Large intestine (tissue), 3 donors: Measurements from ENCODE around the gene ATP4A. TPM values are rescaled to one million over a fixed set of nuclear protein-coding genes. Genes with fewer than 3 reads are reported as not detected.

Experiments used
- DNase-seq, 2 donors: peaks; one replicate each; pipeline versions ENCODE4 v3.0.0 to v3.0.0-alpha.2; 2013
- H3K27ac ChIP-seq: one replicate; pipeline ENCODE4 v1.5.1; 2013; ENCODE audit warnings: low read length
- H3K27me3 ChIP-seq: 2 replicates; pipeline ENCODE4 v1.6.1; 2013; ENCODE audit warnings: low read length; ENCODE audit not compliant: control insufficient read depth, insufficient read depth
- H3K36me3 ChIP-seq: 2 replicates; pipeline ENCODE4 v1.6.1; 2013; ENCODE audit warnings: low read length; ENCODE audit not compliant: control insufficient read depth, insufficient read depth
- H3K4me1 ChIP-seq: one replicate; pipeline ENCODE4 v1.6.1; 2013; ENCODE audit warnings: low read length; ENCODE audit not compliant: control insufficient read depth, insufficient read depth
- H3K4me3 ChIP-seq: one replicate; pipeline ENCODE4 v1.5.1; 2013; ENCODE audit warnings: low read length
- H3K9me3 ChIP-seq: one replicate; pipeline ENCODE4 v1.6.1; 2013; ENCODE audit warnings: mild to moderate bottlenecking, low read depth, low read length, moderate library complexity; ENCODE audit not compliant: control insufficient read depth
- WGBS: methylation state at CpG from one replicate; pipeline ENCODE4 v1.1.5; 2013; ENCODE audit warnings: low lambda C conversion rate; ENCODE audit not compliant: insufficient coverage; 5-methylcytosine and 5-hydroxymethylcytosine counted together
- polyA plus RNA-seq: library from polyadenylated mRNA; unstranded; fragments of 120-200 nt; gene quantifications from one replicate; pipeline ENCODE4 v1.2.1, GENCODE V29; 2013

The ATP4A gene
- polyA plus RNA-seq, 1 donor = not detected

DNA sequence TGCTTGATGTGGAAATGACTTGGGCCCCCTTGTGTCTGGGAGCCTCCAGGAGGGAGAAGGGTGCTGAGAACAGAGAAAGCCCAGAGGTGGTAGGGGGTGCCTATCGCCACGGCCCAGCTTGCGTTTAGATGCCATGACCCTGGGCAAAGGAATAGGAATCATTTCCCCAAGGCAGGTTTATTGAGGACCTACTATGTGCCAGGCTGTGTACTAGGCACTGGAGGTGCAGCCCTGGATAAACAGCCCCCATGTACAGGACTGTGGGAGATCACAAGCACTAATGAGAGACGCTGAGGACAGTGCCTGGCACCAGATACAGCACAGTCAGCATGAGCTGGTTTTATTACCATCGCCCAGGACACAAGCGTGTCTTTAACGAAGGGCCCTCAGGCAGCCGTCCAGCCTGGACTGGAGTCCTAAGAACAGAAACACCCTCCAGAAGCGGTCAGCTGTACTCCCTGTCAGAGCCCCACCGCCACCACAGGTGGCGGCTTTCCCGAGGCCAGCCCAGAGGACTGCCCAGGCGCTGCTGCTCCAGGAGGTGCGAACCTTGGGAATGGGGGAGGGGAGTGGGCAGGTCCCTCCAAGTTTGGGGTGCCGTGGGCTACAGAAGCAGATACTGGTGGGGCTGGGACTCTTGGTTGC, 13.5 kb downstream of the ATP4A start:
- Histone ChIP-seq H3K27me3 (peaks cover 3% of the 10 kb centered on the region), H3K9me3 (no peaks in the 10 kb centered on the region), H3K4me1 (peaks cover 4% of the 10 kb centered on the region), H3K4me3 (no peak overlapping the region), H3K27ac (no peak overlapping the region), H3K36me3 (peaks cover 10% of the 10 kb centered on the region)
- DNase-seq = no peak
- WGBS = no CpG with 5 or more reads among the region's 15 CpGs

DNA sequence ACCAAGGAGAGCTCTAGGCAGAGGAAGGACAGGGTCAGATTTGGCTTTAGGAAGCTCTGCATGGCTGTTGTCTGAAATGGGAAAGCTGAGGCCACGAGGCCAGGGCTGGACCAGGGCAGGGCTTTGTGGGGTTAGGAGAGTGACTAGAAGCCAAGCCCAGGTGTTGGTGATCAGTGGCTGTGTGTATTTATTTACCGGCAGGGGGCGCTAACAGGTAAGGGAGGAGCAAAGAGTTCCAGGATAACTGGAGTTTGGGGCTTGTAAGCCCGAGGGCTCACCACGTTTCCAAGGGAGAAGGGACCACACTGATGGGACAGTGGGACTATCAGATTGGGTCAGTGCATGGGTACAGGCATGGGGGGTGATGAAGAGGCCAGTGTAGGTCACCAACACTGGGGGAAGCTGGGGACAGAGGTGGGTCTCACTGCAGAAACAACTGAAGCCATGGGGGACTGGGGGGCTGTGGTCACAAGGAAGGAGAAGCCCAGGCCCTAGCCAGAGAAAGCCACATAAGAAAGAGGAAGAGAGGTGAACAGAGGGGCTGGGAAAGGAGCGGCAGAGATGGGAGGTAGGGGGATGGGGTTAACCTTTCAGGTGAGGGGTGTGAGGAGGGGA, 14.2 kb downstream of the ATP4A start:
- Histone ChIP-seq H3K4me3 (no peak overlapping the region), H3K9me3 (no peaks in the 10 kb centered on the region), H3K4me1 (peaks cover 9% of the 10 kb centered on the region), H3K27ac (no peak overlapping the region), H3K27me3 (peaks cover 2% of the 10 kb centered on the region), H3K36me3 (peaks cover 10% of the 10 kb centered on the region)
- DNase-seq = peak in 1 of 2 donors; percentile 46
- WGBS = no CpG with 5 or more reads among the region's 6 CpGs

DNA sequence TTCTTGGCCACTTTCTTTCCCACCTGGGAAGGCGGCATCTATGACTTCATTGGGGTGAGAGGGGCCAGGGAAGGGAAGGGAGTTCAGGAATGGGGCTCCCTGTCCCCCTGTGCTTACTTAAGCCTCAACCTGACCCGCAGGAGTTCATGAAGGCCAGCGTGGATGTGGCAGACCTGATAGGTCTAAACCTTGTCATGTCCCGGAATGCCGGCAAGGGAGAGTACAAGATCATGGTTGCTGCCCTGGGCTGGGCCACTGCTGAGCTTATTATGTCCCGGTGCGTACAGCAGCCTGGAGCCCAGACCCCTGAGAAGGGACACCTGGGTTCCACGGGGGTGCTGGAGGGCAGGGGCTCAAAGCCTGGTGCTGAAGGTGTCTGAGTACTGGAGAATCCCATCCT, 16.9 kb downstream of the ATP4A start:
- H3K27ac ChIP-seq = no peak overlapping the region
- DNase-seq = no peak
- H3K36me3 ChIP-seq = peaks cover 10% of the 10 kb centered on the region
- no peaks in the 10 kb centered on the region for H3K9me3 ChIP-seq
- no peaks in the 10 kb centered on the region for H3K27me3 ChIP-seq
- peak overlapping the region; percentile 91 for H3K4me3 ChIP-seq
- peaks cover 12% of the 10 kb centered on the region for H3K4me1 ChIP-seq
- WGBS = no CpG with 5 or more reads among the region's 8 CpGs

DNA sequence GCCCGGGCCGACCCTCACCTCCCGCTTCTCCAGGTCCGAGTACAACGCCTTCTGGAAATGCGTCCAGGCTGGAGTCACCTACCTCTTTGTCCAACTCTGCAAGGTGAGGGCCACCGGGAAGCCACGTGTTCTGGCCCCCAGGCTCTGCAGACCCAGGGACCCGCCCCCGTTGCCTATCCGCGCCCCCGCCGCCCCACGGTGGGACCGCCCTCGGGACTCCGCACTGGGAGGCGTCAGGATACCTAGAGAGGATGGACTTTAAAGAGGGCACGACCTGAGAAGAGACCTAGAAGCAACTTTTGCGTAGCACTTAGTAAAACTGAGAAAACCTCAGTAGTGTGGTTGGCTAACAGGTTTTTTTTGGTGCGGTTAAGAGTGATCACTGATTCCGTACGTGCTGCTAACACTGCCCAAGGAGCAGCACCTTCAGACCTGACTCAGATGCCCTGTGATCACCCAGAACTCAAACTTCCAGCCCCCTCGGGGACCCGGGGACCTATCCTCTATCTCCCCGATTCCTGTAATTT, 17.5 kb downstream of the ATP4A start:
- H3K27me3 ChIP-seq = no peaks in the 10 kb centered on the region
- H3K9me3 ChIP-seq = no peaks in the 10 kb centered on the region
- no CpG with 5 or more reads among the region's 27 CpGs for WGBS
- peaks cover 10% of the 10 kb centered on the region for H3K36me3 ChIP-seq
- peak overlapping the region; percentile 91 for H3K4me3 ChIP-seq
- no peak for DNase-seq
- peaks cover 12% of the 10 kb centered on the region for H3K4me1 ChIP-seq
- H3K27ac ChIP-seq = no peak overlapping the region

DNA sequence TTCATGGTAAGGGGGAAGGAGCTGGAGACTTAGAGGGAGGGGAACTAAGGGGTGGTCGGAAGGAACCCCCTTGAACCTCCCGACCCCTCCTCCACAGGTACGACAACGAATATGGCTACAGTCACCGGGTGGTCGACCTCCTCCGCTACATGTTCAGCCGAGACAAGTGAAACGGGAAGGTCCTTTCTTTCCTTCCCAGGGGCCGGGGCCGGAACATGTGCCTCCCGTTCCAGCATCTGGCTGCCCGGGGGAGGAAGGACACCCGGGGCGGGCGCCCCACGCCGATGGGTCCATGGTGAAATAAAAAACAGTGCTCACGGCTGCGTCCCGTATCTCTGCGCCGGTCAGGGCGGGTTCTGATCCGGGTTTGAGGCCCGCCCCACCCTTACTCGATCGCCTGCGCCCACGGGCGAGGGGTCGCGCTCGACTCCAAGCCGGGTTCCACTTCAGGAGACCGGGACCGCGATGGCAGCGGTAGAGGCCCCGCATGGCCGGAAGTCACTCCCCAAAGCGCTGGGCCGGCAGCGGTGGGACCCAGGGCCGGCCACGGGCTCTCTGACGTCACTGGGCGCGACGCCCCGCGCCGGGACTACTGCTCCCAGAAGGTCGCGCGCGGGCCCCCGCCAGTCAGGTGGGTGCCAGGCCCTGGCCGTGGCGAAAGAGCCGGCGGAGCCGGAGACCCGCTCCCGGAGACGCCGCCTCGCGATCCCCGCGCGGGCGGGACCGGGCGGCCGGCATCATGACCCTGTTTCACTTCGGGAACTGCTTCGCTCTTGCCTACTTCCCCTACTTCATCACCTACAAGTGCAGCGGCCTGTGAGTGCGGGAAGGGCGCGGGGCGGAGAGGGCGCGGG, 18.2 kb downstream of the ATP4A start, which contains the start of gene TMEM147:
TSS of gene TMEM147 (plus strand) at position 626 of the 854 bp plus-strand sequence. CDS start at position 740, 114 bp downstream.
- peak; percentile 85 to 94 for DNase-seq
- no CpG with 5 or more reads among the region's 85 CpGs for WGBS
- Histone ChIP-seq H3K4me3 (peak within 1 kb of the TSS; percentile 91), H3K4me1 (peaks cover 12% of the 10 kb centered on the region), H3K27me3 (no peaks in the 10 kb centered on the region), H3K27ac (peak within 1 kb of the TSS; percentile 43), H3K36me3 (peaks cover 10% of the 10 kb centered on the region), H3K9me3 (no peaks in the 10 kb centered on the region)

DNA sequence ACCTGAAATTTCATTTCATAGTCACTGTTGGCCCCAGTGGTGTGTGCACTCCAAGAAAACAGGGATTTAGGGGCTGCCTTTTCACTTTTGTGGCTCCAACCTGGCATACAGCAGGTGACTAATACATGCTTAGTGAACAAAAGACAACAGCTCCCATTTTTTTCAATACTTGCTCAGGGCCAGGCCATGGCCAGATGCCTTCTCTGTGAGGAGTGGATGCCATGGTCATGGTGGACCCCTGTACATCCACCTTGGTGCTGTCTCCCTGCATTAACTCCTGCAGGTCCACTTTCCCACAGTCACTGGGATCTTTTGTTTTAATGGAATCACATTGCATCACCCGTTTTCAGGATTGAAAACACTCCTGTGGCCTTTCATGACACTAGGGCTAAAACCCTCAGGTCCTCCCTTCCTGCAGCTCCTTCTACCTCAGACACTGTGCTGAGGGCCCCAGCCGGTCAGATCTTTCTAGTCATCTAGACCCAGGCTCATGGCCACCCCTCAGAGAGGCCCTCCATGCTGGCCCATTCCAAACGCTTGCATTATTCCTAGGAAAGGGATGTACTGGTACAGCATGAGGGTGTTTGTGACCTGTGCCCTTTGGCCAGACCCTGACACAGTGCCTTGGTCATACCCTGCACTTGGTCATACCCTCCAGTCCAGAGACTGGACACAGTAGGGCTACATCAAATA, 19.2 kb downstream of the ATP4A start:
- no peak for DNase-seq
- Histone ChIP-seq H3K27ac (no peak overlapping the region), H3K36me3 (peaks cover 10% of the 10 kb centered on the region), H3K4me1 (peaks cover 12% of the 10 kb centered on the region), H3K27me3 (no peaks in the 10 kb centered on the region), H3K4me3 (peak overlapping the region; percentile 91), H3K9me3 (no peaks in the 10 kb centered on the region)
- no CpG with 5 or more reads among the region's 3 CpGs for WGBS

DNA sequence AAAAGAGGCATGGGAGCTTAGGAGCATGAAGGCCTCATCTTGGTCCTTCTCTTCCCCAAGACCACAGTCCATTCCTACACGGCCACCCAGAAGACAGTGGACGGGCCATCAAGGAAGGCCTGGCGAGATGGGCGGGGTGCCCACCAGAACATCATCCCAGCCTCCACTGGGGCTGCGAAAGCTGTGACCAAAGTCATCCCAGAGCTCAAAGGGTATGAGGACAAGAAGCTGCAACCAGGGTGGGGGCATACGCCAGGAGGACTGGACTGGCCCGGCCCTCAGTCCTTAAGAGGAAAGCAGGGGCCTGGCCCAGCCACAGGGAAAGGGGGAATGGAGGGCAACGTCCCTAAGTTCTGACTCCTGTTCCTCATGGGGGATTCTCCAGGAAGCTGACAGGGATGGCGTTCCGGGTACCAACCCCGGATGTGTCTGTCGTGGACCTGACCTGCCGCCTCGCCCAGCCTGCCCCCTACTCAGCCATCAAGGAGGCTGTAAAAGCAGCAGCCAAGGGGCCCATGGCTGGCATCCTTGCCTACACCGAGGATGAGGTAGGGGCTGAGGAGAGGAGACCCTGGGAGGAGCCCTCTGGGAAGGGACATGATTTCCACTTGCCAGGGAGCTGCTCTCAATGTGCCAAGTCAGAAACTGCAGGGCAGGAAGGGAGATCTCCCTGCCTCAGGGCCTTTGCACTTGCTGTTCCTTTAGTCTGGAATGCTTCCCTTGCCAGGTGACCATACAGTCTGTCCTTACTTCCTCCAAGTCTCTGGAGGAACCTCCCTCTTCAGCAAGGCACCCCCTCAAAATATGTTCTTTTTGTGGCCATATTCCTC, 20.0 kb downstream of the ATP4A start:
- Histone ChIP-seq H3K27me3 (no peaks in the 10 kb centered on the region), H3K36me3 (peaks cover 10% of the 10 kb centered on the region), H3K4me3 (no peak overlapping the region), H3K4me1 (peaks cover 12% of the 10 kb centered on the region), H3K9me3 (no peaks in the 10 kb centered on the region), H3K27ac (no peak overlapping the region)
- DNase-seq = no peak
- no CpG with 5 or more reads among the region's 15 CpGs for WGBS

DNA sequence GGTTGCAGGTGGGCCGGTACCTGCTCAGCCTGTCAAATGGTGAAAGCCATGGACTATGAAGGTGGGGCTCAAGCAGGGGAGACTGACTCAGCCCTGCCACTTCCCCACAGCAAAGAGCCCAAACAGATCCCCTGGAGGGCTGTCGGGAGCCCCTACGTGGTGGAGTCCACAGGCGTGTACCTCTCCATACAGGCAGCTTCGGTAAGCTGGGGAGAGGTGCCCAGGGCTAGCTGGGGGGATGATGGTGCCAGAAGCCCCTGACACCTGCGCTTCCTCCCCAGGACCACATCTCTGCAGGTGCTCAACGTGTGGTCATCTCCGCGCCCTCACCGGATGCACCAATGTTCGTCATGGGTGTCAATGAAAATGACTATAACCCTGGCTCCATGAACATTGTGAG, 21.2 kb downstream of the ATP4A start:
- Histone ChIP-seq H3K4me1 (peaks cover 12% of the 10 kb centered on the region), H3K27me3 (no peaks in the 10 kb centered on the region), H3K36me3 (peaks cover 2% of the 10 kb centered on the region), H3K4me3 (no peak overlapping the region), H3K27ac (no peak overlapping the region), H3K9me3 (no peaks in the 10 kb centered on the region)
- no CpG with 5 or more reads among the region's 11 CpGs for WGBS
- no peak for DNase-seq

DNA sequence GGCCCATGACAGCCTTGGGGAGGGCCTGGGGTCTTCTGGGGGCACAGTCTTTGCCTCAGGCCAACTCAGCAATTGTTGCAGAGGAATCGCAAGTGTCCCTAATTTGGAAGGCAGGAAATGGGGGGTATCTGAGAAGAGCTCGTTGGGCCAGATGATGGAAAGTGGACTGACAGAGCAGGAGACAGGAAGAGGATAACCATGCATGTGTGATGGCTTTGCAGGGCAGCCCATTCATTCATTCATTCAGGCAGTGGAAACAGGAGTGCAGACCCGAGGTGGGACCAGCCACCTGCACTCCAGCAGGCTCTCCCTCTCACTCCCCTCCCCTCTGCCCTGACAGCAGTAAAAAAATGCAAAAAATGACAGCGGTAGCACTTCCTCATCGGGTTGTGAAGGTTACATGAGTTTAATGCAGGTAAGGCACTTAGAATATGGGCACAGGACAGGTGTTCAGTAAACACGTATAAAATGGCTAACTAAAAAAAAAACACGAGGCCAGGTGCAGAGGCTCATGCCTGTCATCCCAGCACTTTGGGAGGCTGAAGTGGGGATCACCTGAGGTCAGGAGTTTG, 23.0 kb downstream of the ATP4A start:
- Histone ChIP-seq H3K4me3 (no peak overlapping the region), H3K36me3 (no peaks in the 10 kb centered on the region), H3K27me3 (no peaks in the 10 kb centered on the region), H3K27ac (no peak overlapping the region), H3K9me3 (no peaks in the 10 kb centered on the region), H3K4me1 (peaks cover 8% of the 10 kb centered on the region)
- 100% methylated on average over 1 of the region's 7 CpGs for WGBS
- no peak for DNase-seq
